Uterus (tissue), 4 donors: ENCODE data around the gene RBM47. TPM values are rescaled to one million over a fixed set of nuclear protein-coding genes. Genes with fewer than 3 reads are reported as not detected.
A peak's percentile ranks its signal among the peaks of the same experiment; 100 is the strongest.

ENCODE experiments used
- DNase-seq, 2 donors: peaks; one replicate each; pipeline ENCODE4 v3.0.0-alpha.2; 2019 to 2020
- H3K27ac ChIP-seq, 2 donors: fragments of 200-600 bp; sonication (generic); 1 replicate in 1 of 2; 2 replicates in 1 of 2; pipeline ENCODE4 v1.5.1; 2016 to 2018
- H3K27me3 ChIP-seq, 2 donors: fragments of 200-600 bp; sonication (generic); one replicate each; pipeline ENCODE4 v1.5.1; 2018 to 2019; ENCODE audit warnings: control low read depth in 1 of 2
- H3K36me3 ChIP-seq, 2 donors: fragments of 200-600 bp; sonication (generic); one replicate each; pipeline ENCODE4 v1.5.1; 2019; ENCODE audit warnings: control low read depth in 1 of 2
- H3K4me1 ChIP-seq, 2 donors: fragments of 200-600 bp; sonication (generic); one replicate each; pipeline ENCODE4 v1.5.1; 2018 to 2019; ENCODE audit warnings: control low read depth in 1 of 2
- H3K4me3 ChIP-seq, 2 donors: fragments of 200-600 bp; sonication (generic); 1 replicate in 1 of 2; 2 replicates in 1 of 2; pipeline ENCODE4 v1.5.1; 2018 to 2019; ENCODE audit warnings: mild to moderate bottlenecking in 1 of 2
- H3K9me3 ChIP-seq, 2 donors: fragments of 200-600 bp; sonication (generic); one replicate each; pipeline ENCODE4 v1.5.1; 2019; ENCODE audit warnings: control low read depth in 1 of 2
- CTCF ChIP-seq, 4 experiments: fragments of 200-600 bp in 2 of 4; fragments of 450-650 bp in 2 of 4; sonication (generic) in 2 of 4; IDR thresholded peaks; one replicate each; pipeline ENCODE4 v1.5.1; 2016 to 2019; ENCODE audit warnings: antibody characterized with exemption in 4 of 4, mild to moderate bottlenecking in 2 of 4, moderate library complexity in 1 of 4
- POLR2A ChIP-seq, 2 donors: fragments of 450-650 bp; IDR thresholded peaks; one replicate each; pipeline ENCODE4 v1.6.1; 2016; ENCODE audit warnings: antibody characterized with exemption in 2 of 2, mild to moderate bottlenecking in 1 of 2, moderate library complexity in 1 of 2
- intact Hi-C: fragments of 100-400 bp; cut with DNase I; formaldehyde crosslinking; loops from one replicate; pipeline ENCODE4 v1.15.1; 2023; ENCODE audit warnings: low total_unique reads
- total RNA-seq, 4 donors: library from RNA; depleted of rRNA in 3 of 4; stranded (reverse); fragments of >200 nt in 3 of 4; gene quantifications; one replicate each; pipeline versions ENCODE4 v1.1.0 to v1.2.4, GENCODE V29; 2014 to 2023
- donor health status: DM: yes; HTN: yes; CAD: no.

The RBM47 gene
- 10 to 100 TPM in 1 of 4 donors, 1 to 10 TPM in 3; 3.8 to 22.3 (median 6.8) TPM for total RNA-seq

GRCh38 chr4:40629401-40630334 lies at the start of gene RBM47:
RBM47 (minus strand) TSS chr4:40629864; CDS start chr4:40438893, 190,971 bp downstream.
- Histone ChIP-seq H3K9me3 (no peaks in the 10 kb centered on the region), H3K27ac (no peak within 1 kb of the TSS), H3K4me1 (no peaks in the 10 kb centered on the region), H3K27me3 (no peaks in the 10 kb centered on the region), H3K36me3 (no peaks in the 10 kb centered on the region), H3K4me3 (peak within 1 kb of the TSS; percentile 16 to 41)
- intact Hi-C loops: no loop called here
- peak; percentile 14 to 16 for DNase-seq
- TF ChIP-seq CTCF (IDR thresholded peaks at IDR 0.05) (peak in 1 of 4 experiments; percentile 7), POLR2A (IDR thresholded peaks at IDR 0.05) (peak in 1 of 2 donors; percentile 21)

- Histone ChIP-seq H3K4me1 (no peaks in the 10 kb centered on the region), H3K27ac (no peak overlapping the region), H3K36me3 (no peaks in the 10 kb centered on the region), H3K9me3 (no peaks in the 10 kb centered on the region), H3K27me3 (no peaks in the 10 kb centered on the region), H3K4me3 (no peak overlapping the region)
- TF ChIP-seq POLR2A (IDR thresholded peaks at IDR 0.05): no peak
- no peak for TF ChIP-seq CTCF (IDR thresholded peaks at IDR 0.05)
- intact Hi-C loops: no loop called here
- DNase-seq: no peak
Observed at GRCh38 chr4:40678421-40678820, 48.8 kb upstream of the RBM47 start.

- Histone ChIP-seq H3K27me3 (no peaks in the 10 kb centered on the region), H3K4me1 (no peaks in the 10 kb centered on the region), H3K27ac (no peak overlapping the region), H3K4me3 (no peak overlapping the region), H3K9me3 (no peaks in the 10 kb centered on the region), H3K36me3 (no peaks in the 10 kb centered on the region)
- no peak for DNase-seq
- intact Hi-C loops: no loop called here
- TF ChIP-seq CTCF (IDR thresholded peaks at IDR 0.05) (no peak), POLR2A (IDR thresholded peaks at IDR 0.05) (no peak)
Observed at GRCh38 chr4:40675166-40675565, 45.5 kb upstream of the RBM47 start.

- H3K4me1 ChIP-seq: no peaks in the 10 kb centered on the region
- TF ChIP-seq CTCF (IDR thresholded peaks at IDR 0.05): no peak
- no peak for TF ChIP-seq POLR2A (IDR thresholded peaks at IDR 0.05)
- DNase-seq: no peak
- H3K27ac ChIP-seq: no peak overlapping the region
- intact Hi-C loops: no loop called here
- H3K27me3 ChIP-seq: no peaks in the 10 kb centered on the region
- no peaks in the 10 kb centered on the region for H3K9me3 ChIP-seq
- no peaks in the 10 kb centered on the region for H3K36me3 ChIP-seq
- H3K4me3 ChIP-seq: no peak overlapping the region
Observed at GRCh38 chr4:40672528-40673522, 43.2 kb upstream of the RBM47 start.
